Breast epithelium (tissue), 3 donors: Measurements from ENCODE around the gene ARHGAP26.
A peak's percentile ranks its signal among the peaks of the same experiment; 100 is the strongest.

Source experiments
- CTCF ChIP-seq, 3 donors: fragments of 450-650 bp; IDR thresholded peaks; one replicate each; pipeline ENCODE4 v1.5.1; 2016 to 2017; ENCODE audit warnings: antibody characterized with exemption in 3 of 3, mild to moderate bottlenecking in 3 of 3, moderate library complexity in 3 of 3
- POLR2AphosphoS5 ChIP-seq, 3 donors: sonication (generic); formaldehyde crosslinking; IDR thresholded peaks; one replicate each; pipeline ENCODE4 v1.6.1; 2017; ENCODE audit warnings: antibody characterized with exemption in 3 of 3

DNA sequence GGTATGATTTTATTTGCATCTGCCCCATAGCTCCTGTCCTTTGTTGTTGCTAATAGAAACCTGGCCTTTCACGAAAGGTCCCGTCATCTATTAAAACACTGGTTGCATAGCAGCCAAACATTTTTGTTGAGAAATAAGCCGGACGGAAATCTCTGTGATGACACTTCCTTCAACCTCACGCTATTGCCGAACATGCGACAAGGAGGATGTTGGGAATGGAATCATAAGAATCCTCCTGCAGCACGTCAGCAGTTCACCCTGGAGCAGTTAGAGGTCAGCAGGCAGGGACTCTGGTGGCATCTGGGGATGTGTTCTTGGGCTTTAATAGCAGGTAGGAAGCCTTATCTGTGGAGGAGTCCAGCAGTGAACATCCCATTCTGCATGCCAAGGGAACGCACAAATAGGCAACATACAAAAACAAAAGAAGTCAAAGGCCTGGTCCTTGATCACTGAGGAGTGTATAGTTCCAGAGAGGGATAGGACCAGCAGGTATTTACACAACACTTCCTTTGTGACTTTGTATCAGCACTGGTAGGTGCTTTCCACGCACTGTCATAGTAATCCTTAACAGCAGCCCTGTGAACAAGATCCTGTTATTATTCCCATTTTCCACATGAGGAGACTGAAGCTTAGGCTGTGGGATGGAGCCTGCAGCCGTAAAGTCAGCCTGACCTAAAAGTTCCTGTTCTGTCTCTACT, 33.4 kb downstream of the ARHGAP26 start:
- TF ChIP-seq POLR2AphosphoS5 (IDR thresholded peaks at IDR 0.05) (peak; percentile 51 to 71 (median 53)), CTCF (IDR thresholded peaks at IDR 0.05) (no peak)
